Stimulated activated naive CD4-positive, alpha-beta T cell (primary cell): ENCODE results near the gene F12.
"Not testable (repeated sequence)": the region's sequence is repeated elsewhere in the genome, so short reads cannot be mapped to it uniquely, and the experiment has no call there.

ENCODE experiments used
- DNase-seq, 6 experiments: peaks; one replicate each; lab custom pipeline; 2025; lab: John Stamatoyannopoulos, UW

Gene F12

DNA sequence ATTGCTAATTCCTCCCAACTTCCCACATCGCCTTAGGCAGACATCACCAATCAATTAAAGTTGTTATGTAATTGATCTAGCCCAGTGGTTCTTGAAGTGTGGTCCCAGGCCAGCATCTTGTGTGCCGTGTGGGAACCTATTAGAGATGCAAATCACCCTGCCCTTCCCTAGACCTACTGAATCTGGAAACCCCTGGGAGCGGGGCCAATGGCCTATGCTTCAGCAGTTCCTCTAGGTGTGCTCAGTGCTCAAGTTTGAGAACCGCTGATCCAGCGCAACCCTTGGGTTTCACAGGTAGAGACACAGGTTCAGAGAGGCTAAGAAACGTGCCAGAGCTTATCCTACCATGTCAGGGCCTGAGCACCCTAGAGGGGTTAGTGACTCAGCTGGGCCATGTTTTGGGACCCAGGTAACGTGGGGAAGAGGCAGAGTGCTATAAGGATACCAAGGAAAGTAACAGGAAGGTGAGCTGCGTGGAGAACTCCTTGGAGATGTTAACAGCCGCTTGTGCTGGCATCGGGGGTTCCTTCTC, 20.8 kb downstream of the F12 start:
- DNase-seq: no peak

DNA sequence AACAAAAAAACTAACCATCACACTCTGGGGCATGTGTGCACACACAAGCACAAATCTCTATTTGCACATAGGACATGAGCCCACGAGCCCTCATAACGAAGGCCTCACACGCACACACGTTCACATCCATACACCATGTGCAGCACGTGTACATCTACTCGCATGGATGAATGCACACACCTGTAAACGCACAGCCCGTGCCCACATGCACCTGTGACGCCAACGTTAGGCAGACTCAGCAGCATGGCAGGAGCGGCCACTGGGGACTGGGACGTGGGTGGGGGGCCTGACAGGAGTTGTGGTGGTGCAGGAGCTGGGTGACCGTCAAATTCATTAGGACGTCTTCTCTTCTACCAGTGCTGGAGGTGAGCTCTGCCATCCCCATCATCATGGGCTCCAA, 22.0 kb downstream of the F12 start:
- no peak for DNase-seq

DNA sequence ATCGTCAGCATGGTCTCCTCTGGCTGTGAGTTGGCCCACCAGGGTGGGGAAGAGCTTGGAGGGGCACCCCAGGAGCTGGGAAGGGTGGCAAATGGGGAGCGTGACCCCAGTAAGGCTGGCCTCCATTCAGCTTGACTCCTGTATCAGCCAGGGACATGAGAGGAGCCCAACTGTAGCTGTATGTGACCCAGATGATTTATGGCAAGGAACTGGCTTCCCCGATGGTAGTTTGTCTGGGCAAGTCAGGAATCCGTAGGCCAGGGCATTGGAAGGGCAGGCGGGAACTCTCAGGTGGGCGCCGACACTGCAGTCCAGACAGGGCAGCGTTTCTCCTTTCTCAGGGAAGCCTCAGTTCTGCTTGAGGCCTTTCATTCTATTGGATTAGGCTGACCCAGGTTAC, 22.8 kb downstream of the F12 start:
- no peak for DNase-seq

- no peak for DNase-seq
These were observed 23.6 kb downstream of the F12 start for GRCh38 chr5:177385720-177386119.

- DNase-seq: no peak
These were observed 25.2 kb downstream of the F12 start, which contains the start of gene SLC34A1 for GRCh38 chr5:177384134-177384533. Gene SLC34A1, plus strand, starts transcription at chr5:177384434. Its CDS starts 1,308 bp downstream, at chr5:177385742.

GRCh38 chr5:177383181-177383580, 26.2 kb downstream of the F12 start:
- no peak for DNase-seq

- DNase-seq: peak; percentile 18 to 66 (median 33)
These were observed 26.8 kb downstream of the F12 start for GRCh38 chr5:177382423-177383029.

- DNase-seq: no peak
These were observed 28.6 kb downstream of the F12 start for GRCh38 chr5:177380805-177381126.

DNA sequence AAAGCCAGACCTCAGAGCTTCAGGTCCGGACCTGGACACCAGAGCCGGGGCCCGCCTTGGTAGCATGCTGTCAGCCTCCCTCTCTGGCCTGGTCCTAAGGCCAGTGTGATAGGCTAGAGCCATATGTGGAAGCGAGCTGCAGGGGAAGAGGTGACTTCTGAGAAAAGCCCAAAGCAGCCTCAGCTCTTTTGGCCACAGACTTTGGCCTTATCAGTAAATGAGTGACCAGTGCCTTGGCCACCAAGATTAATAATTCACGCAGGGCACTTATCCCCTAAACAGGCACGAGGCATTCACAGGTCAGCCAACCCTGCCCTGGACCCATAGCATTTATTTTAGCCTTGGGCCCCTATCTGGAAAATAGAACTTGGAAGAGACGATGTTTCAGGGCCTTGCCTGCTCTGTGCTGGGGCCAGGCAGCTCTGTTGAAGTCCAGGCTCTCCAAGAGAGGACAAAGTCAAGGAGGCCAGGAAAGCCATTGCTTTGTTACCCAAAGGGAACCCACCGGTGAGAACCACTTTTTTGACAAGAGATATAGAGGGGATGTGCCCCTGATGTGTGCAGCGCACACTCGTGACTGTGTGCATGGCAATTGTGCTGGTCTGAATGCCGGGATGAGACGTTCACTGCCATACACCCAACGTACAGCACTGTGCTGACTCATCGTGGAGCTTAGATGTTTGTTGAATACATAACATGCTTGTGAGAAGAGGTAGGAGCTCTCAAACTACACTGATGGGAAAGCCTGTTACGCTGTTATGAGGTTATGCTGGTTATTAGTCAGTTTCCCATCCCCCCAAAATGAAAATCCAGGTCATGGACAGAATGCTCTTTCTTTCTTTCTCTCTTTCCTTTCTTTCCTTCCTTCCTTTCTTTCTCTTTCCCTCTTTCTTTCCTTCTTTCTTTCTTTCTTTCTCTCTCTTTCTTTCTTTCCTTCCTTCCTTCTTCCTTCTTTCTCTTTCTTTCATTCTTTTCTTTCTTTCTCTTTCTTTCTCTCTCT, 30.2 kb downstream of the F12 start:
- DNase-seq: no peak

DNA sequence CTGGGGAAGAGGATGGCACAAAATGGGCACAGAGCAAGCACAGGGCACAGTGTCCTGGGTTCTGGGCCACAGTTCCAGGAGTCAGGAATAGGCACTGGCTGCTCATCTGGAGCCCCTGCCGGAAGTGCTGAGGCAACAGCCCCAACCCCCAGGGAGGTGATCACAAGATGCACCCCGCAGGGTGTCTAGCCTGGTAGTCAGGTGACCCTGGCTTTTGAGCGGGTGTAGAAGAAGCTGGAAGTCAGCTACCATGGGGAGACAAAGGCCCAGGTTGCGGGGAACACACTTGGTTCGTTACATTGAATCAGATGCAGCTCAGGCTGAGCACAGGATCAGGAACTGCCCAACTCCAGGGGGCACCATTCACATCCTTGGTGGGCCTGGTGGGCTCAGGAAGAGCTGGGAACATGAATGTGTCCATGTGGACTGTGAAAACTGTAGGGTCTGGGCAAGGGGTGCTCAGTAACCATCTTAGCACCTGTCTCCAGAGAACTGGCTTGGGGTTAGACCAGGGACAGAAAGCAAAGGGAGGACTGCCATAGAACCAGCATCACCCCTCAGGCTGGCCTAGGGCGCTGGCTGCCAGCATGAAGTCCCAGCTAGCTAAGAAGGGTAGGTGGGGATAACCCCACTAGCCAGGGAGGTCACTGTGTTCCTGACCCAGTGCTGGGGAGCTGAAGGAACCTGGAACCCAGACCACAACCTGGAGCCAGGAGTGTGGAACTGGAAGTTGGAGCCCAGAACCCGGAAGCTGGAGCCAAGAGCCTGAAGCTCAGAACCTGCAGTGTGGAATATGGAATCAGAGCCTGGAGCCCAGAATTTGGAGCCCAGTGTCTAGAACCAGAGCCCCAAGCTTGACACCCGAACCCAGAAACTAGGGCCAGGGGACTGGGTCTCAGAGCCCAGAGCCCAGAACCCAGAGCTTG, 31.2 kb downstream of the F12 start:
- no peak for DNase-seq

- no peak for DNase-seq
These were observed 33.3 kb downstream of the F12 start for GRCh38 chr5:177376107-177376506.

DNA sequence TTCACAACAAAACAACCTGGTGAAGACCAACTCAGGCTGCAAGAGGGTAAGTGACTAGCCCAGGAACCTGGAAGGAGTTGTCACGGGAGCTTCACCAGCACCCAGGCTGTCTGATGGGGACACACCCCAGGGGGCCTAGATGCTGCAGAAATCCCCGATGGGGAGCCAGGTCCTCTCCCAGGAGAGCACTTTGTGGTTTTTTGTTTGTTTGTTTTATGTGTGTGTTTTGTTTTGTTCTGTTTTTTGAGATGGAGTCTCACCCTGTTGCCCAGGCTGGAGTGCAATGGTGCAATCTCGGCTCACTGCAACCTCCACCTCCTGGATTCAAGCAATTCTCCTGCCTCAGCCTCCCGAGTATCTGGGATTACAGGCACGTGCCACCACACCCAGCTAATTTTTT, 33.8 kb downstream of the F12 start:
- not testable (repeated sequence) for DNase-seq

- DNase-seq: no peak
These were observed 35.2 kb downstream of the F12 start for GRCh38 chr5:177374211-177374610.

DNA sequence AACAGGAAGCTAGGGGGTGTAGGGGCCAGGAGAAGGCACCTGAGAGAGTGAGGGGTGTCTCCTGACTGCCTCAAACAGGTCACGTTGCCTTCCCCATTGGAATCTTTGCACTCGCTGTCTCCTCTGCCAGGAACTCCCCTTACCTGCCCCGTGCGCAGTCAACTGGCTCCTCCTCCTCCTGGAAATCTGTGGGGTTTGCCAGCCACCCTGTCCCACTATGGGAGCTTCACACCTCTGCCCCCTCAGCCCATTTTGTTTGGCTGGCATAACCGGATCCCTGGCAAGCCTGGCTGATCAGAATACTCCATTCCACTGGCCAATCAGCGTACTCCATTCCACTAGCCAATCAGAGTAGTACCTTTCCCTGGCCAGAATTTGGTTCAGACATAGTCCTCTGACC, 35.6 kb downstream of the F12 start:
- DNase-seq: no peak

GRCh38 chr5:177372910-177373309, 36.5 kb downstream of the F12 start:
- DNase-seq: no peak

DNA sequence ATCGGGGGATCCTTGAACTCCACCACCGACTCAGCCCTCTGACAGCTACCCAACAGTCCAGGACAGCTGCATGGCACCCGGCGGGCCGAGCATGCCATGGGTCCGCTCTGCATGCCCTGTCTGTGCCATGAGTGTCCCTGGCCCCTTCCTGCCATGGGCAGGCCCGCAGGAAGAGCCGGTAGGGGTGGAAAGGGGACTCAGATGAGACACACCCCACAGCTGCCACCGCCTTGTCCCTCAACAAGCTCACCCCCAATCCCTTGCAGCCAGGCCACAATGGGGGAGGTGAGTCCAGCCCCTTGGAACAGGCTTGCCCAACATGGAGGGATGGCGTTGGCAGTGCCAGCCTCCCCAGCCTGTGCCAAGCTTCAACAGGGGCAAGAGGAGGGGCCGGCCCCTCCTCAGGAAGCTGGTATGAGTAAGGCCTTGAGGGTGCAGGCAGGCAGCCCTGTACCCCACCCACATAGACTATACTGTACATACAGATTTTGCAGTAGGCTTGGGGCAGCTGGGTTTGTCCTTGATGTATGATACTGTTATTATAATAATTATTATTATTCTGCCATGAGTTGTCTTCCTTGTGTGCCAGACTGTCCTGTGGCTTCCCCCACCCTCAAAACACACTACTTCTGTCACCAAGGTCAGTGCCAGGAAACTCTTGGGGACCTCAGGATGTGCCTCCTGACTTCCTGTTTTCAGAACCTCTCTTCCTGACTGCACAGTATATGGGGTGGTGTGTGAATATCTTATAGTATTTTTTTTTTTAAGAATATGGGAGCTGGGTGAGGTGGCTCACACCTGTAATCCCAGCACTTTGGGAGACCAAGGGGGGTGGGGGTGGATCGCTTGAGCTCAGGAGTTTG, 37.1 kb downstream of the F12 start:
- DNase-seq: peak in 1 of 6 experiments; percentile 29

DNA sequence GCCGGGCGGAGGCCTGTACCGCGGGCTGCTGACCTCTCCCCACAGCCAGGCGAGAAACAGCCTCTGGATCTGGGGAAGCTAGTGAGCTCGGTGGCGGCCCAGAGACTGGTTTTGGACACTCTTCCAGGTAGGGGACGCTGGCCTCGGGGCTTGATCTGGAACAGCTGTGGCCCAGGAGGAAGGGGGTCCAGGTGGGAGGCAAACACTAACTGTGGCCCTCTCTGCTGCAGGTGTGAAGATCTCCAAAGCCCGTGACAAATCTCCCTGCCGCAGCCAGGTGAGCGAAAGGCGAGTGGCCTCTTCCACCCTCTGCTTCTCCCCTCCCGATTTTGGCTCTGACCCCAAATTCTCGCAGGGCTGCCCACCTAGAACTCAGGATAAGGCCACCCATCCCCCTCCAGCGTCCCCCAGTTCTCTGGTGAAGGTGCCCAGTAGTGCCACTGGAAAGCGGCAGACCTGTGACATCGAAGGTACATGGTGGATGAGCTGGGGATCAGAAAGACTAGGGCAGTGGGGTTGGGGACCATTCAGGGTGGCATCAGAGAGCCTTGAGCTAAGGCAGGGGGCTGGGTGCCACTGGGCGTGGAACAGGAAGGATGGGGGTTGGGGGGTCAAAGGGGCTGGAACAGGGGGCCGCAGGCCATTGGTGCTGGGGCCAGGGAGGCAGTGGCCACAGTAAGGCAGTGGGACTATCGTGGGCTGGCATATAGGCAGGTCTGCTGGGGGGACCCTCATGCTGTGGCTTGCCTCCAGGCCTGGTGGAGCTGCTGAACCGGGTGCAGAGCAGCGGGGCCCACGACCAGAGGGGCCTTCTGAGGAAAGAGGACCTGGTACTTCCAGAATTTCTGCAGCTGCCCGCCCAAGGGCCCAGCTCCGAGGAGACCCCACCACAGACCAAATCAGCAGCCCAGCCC, 38.0 kb downstream of the F12 start:
- no peak for DNase-seq

DNA sequence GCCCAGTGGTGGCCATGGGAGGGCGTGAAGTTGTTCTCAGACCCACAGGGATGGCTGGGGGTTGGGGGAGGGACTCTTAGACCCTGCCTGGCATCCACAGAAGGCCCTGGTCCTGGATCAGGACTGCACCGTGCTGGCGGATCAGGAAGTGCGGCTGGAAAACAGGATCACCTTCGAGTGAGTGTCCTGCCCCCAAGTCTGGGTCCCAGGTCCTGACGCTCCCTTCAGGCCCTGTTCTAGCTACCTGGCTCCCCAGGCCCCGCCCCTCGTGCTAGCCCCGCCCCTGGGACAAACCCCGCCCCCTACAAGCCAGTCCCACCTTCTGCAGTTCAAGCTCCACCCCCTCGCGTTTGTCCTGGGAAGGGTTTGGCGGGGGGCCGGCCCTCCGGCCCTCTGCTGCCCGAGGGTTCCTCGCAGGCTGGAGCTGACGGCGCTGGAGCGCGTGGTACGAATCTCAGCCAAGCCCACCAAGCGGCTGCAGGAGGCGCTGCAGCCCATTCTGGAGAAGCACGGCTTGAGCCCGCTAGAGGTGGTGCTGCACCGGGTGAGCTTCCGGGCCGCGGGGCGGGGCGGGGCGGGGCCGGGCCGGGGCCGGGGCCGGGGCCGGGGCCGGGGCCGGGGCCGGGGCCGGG, 38.8 kb downstream of the F12 start:
- DNase-seq: peak in 3 of 6 experiments; percentile 55 to 84 (median 63)

GRCh38 chr5:177369645-177370440, 39.5 kb downstream of the F12 start:
- DNase-seq: no peak
